Urothelium cell line (cell line): Measurements from ENCODE around the gene MYH8.

Source experiments
- DNase-seq: peaks from one replicate; pipeline ENCODE4 v3.0.0; 2011; ENCODE audit warnings: low spot score, mixed read lengths
- FAIRE-seq: peaks from 2 replicates; lab custom pipeline; 2011; peaks lifted over from hg19 to GRCh38; lab: Jason Lieb, UNC

The MYH8 gene

GRCh38 chr17:10385871-10386270 is 35.9 kb downstream of the MYH8 start:
- no peak for FAIRE-seq

GRCh38 chr17:10384175-10384574 is 37.6 kb downstream of the MYH8 start:
- DNase-seq = peak; percentile 12
- no peak for FAIRE-seq

More at GRCh38 chr17:10385871-10386270, 35.9 kb downstream of the MYH8 start:
- no peak for DNase-seq

- FAIRE-seq (no peak), DNase-seq (no peak)
Observed at GRCh38 chr17:10380631-10381408, 40.9 kb downstream of the MYH8 start.

DNA sequence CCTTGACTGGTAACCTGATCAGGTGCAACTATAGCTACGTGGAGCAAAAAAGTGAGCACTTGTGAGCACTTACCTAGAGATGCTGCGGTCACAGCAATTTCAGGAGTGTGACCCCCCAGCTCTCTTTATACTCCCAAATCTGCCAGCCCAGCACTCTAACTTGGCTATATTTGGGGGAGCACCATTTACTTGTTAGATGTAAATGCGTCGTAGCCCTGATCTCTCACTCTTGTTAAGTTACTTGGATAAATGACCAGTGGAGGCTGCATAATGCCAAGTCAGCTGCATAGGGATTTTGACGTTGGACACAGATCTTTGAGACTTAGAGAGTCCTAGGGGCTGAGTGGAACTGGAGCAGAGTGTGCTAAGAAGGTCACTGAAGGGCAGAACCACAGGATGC is 48.8 kb downstream of the MYH8 start, which contains the start of gene MYH13:
MYH13 (minus strand) TSS at position 101 of the 400 bp plus-strand sequence. CDS start 8,476 bp downstream, outside the sequence.
- FAIRE-seq = no peak

DNA sequence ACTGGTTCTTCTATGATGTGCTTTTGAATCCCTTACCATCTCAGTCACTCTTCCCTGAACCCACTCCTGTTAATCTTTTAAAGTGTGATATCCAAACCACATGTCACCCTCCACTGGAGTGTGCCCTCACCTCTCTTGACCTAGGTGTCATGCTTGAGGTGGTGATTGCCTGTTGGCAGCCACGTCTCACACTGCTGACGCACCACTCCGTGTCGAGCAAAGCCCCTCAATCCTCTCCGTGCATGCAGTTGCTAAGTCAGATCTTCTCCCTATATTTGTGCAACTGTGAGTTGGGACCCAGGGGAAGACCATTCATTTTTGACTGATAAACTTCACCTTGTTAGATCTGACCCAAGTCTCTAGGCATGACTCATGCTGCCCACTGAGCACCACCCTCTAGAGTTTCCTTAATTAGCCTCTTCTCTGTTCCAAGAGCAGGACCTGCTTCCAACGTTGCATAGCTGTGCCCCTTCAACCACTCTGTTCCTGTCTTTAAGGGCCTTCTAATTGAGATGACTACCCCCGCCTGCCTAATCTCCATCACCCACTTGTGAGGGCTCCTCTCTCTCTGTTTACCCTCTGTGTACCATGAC is 51.6 kb downstream of the MYH8 start:
- no peak for FAIRE-seq

More for the DNA sequence above, 48.8 kb downstream of the MYH8 start, which contains the start of gene MYH13:
- DNase-seq = no peak

GRCh38 chr17:10369239-10369638 is 52.5 kb downstream of the MYH8 start:
- DNase-seq (no peak), FAIRE-seq (no peak)

More for the DNA sequence above, 51.6 kb downstream of the MYH8 start:
- peak; percentile 10 for DNase-seq

GRCh38 chr17:10368561-10368960 is 53.2 kb downstream of the MYH8 start:
- FAIRE-seq = no peak
- DNase-seq = no peak

GRCh38 chr17:10360578-10360977 is 61.2 kb downstream of the MYH8 start:
- FAIRE-seq = no peak

GRCh38 chr17:10357768-10358167 is 64.0 kb downstream of the MYH8 start:
- DNase-seq (peak; percentile 40), FAIRE-seq (no peak)

More at GRCh38 chr17:10360578-10360977, 61.2 kb downstream of the MYH8 start:
- no peak for DNase-seq

- no peak for FAIRE-seq
- DNase-seq = no peak
Observed at GRCh38 chr17:10354651-10355050, 67.1 kb downstream of the MYH8 start.

DNA sequence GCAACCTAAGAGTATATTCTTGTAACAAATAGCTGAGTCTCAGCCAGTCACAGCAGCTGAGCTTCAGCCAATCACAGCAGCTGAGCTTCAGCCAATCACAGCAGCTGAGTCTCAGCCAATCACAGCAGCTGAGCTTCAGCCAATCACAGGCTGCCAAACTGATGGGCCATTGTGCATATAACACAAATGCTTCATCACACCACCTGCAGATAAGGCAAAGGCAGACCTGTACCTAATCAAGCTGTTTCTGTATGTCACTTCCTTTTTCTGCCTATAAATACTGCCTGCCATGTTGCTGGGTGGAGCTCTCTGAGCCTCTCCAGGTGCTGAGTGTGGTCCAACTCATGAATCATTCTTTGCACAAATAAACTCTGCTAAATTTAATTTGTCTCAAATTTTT is 68.9 kb downstream of the MYH8 start:
- DNase-seq = no peak
- FAIRE-seq = no peak

DNA sequence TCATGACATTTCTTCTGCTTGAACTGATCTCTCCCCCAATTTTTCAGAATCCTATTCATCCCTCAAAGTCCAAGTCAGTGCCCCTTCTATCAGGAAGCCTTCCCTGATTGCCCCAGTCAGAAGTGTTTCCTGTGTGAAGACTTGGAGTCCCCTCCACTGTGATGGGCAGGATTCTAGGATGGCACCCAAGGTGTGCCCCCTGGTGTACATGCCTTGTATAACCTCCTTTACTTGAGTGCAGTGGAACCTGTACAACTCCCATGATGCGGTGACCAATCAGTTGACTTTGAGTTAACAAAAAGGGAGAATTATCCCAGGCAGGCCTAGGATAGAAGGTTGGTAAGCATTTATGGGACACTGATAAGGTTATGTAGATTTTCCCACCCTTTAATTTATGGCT is 72.3 kb downstream of the MYH8 start:
- peak; percentile 14 for DNase-seq
- FAIRE-seq = no peak

DNA sequence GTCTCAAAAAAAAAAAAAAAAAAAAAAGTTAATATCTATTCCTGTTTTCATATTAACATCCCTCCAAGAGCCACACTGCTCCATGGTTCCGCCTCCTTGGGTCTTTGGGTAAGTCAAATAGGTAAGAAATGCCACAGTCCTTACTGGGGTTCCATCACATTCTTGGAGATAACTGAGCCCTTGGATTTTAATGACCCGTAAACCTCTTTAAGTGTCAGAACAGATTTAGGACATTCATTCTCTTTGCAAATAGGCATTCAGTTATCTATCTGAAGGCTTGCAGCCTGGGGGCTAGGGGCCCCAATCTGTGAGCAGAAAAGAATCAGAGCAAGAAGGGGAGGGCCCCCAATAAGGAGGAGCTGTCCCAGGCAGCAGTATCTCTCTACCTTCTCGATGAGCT is 76.9 kb downstream of the MYH8 start:
- FAIRE-seq = no peak

More for the DNA sequence above, 76.9 kb downstream of the MYH8 start:
- DNase-seq = no peak
